ENCODE results near the gene TDRD6. TPM values are rescaled to one million over a fixed set of nuclear protein-coding genes. Genes with fewer than 3 reads are reported as not detected.
A peak's percentile ranks its signal among the peaks of the same experiment; 100 is the strongest.

The TDRD6 gene
- total and polyA plus RNA-seq, 3 donors from 2014 or later, result 28.1 to 51.3 (median 42.2) TPM

- Histone ChIP-seq H3K4me1 (no peaks in the 10 kb centered on the region), H3K27me3 (no peaks in the 10 kb centered on the region), H3K4me3 (peak overlapping the region; percentile 70 to 86), H3K27ac (peak overlapping the region; percentile 89 to 91), H3K9me3 (no peaks in the 10 kb centered on the region), H3K36me3 (ENCODE audit: low read depth, missing control alignments) (no peaks in the 10 kb centered on the region)
- intact Hi-C loops (cut with DNase I; ENCODE audit: low total_unique reads), result no loop called here
- WGBS, 2 donors, result 15 to 30% methylated on average over 8 of the region's 8 CpGs
- no peak for DNase-seq
- no peak for TF ChIP-seq POLR2A (IDR thresholded peaks at IDR 0.05)
- TF ChIP-seq, protein P1, sequence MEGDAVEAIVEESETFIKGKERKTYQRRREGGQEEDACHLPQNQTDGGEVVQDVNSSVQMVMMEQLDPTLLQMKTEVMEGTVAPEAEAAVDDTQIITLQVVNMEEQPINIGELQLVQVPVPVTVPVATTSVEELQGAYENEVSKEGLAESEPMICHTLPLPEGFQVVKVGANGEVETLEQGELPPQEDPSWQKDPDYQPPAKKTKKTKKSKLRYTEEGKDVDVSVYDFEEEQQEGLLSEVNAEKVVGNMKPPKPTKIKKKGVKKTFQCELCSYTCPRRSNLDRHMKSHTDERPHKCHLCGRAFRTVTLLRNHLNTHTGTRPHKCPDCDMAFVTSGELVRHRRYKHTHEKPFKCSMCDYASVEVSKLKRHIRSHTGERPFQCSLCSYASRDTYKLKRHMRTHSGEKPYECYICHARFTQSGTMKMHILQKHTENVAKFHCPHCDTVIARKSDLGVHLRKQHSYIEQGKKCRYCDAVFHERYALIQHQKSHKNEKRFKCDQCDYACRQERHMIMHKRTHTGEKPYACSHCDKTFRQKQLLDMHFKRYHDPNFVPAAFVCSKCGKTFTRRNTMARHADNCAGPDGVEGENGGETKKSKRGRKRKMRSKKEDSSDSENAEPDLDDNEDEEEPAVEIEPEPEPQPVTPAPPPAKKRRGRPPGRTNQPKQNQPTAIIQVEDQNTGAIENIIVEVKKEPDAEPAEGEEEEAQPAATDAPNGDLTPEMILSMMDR (IDR thresholded peaks at IDR 0.05), result no peak
Observed at GRCh38 chr6:46651816-46652215, 35.9 kb upstream of the TDRD6 start.

DNA sequence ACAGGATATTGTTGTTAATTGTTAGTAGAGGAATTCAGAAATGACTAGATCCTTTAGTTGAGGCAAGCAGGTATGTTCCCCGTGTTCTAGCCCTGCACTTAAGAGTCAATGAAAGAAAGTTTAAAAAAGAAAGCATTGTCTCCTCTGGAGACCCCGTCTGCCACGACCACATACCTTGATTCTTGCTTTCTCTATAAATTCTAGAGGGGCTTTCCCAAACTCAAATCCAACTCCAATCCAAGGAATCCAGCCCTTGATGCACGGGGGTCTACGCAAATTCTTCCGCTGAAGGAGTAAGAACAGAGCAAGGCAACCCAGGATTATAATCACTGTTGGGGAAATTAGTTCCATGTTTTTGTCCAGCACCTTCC lies 35.5 kb upstream of the TDRD6 start:
- DNase-seq, result no peak
- 2 to 5% methylated on average over 6 of the region's 6 CpGs for WGBS, 2 donors
- H3K9me3 ChIP-seq, result no peaks in the 10 kb centered on the region
- H3K4me1 ChIP-seq, result no peaks in the 10 kb centered on the region
- H3K4me3 ChIP-seq, result peak overlapping the region; percentile 70 to 86
- no peak for TF ChIP-seq POLR2A (IDR thresholded peaks at IDR 0.05)
- TF ChIP-seq, protein P1 (IDR thresholded peaks at IDR 0.05), result no peak
- H3K36me3 ChIP-seq (ENCODE audit: low read depth, missing control alignments), result no peaks in the 10 kb centered on the region
- intact Hi-C loops (cut with DNase I; ENCODE audit: low total_unique reads), result no loop called here
- no peaks in the 10 kb centered on the region for H3K27me3 ChIP-seq
- peak overlapping the region; percentile 89 to 91 for H3K27ac ChIP-seq

- no peaks in the 10 kb centered on the region for H3K4me1 ChIP-seq
- peak; percentile 98 for DNase-seq
- no peaks in the 10 kb centered on the region for H3K27me3 ChIP-seq
- no peak for TF ChIP-seq POLR2A (IDR thresholded peaks at IDR 0.05)
- TF ChIP-seq, protein P1 (IDR thresholded peaks at IDR 0.05), result no peak
- H3K36me3 ChIP-seq (ENCODE audit: low read depth, missing control alignments), result no peaks in the 10 kb centered on the region
- peak within 1 kb of the TSS; percentile 70 to 86 for H3K4me3 ChIP-seq
- H3K9me3 ChIP-seq, result no peaks in the 10 kb centered on the region
- intact Hi-C loops (cut with DNase I; ENCODE audit: low total_unique reads), result no loop called here
- 0% methylated on average over 5 to 44 of the region's 72 CpGs for WGBS, 2 donors
- peak within 1 kb of the TSS; percentile 89 to 91 for H3K27ac ChIP-seq
Observed at GRCh38 chr6:46652603-46653438, 34.9 kb upstream of the TDRD6 start, which contains the start of the genes CYP39A1 and SLC25A27. Gene CYP39A1 (minus strand): TSS chr6:46652818. CDS start chr6:46652582, 236 bp downstream. Gene SLC25A27 (plus strand): TSS chr6:46652975. CDS start chr6:46653193, 218 bp downstream.

- Histone ChIP-seq H3K27me3 (no peaks in the 10 kb centered on the region), H3K4me1 (no peaks in the 10 kb centered on the region), H3K36me3 (ENCODE audit: low read depth, missing control alignments) (no peaks in the 10 kb centered on the region), H3K27ac (peak overlapping the region; percentile 89 to 91), H3K4me3 (peak overlapping the region; percentile 70 to 86), H3K9me3 (no peaks in the 10 kb centered on the region)
- TF ChIP-seq POLR2A (IDR thresholded peaks at IDR 0.05), result no peak
- TF ChIP-seq, protein P1 (IDR thresholded peaks at IDR 0.05), result no peak
- intact Hi-C loops (cut with DNase I; ENCODE audit: low total_unique reads), result no loop called here
- WGBS, 2 donors, result 14 to 27% methylated on average over 7 to 10 of the region's 10 CpGs
- no peak for DNase-seq
Observed at GRCh38 chr6:46653439-46654195, 34.1 kb upstream of the TDRD6 start.

All from testis (tissue), 3 donors.